CD4-positive, alpha-beta T cell (primary cell): Measurements from ENCODE around the gene NLRP7. TPM values are rescaled to one million over a fixed set of nuclear protein-coding genes. Genes with fewer than 3 reads are reported as not detected.
A peak's percentile ranks its signal among the peaks of the same experiment; 100 is the strongest.
"Not testable (repeated sequence)": the region's sequence is repeated elsewhere in the genome, so short reads cannot be mapped to it uniquely, and the experiment has no call there.

Experiments
- ATAC-seq: fragments of 200-7000 bp; cut with Tn5 transposase; one replicate; pipeline ENCODE4 v1.10.0; 2022; ENCODE audit warnings: mild to moderate bottlenecking; ENCODE audit not compliant: poor library complexity
- CTCF ChIA-PET: fragments of 350-600 bp; sonication (Branson Sonifier 250); formaldehyde crosslinking; loops from one replicate; lab custom pipeline; 2021; ENCODE audit warnings: antibody characterized with exemption, inconsistent platforms; lab: Charles Lee
- POLR2A ChIA-PET: fragments of 350-600 bp; sonication (Branson Sonifier 250); formaldehyde crosslinking; loops from one replicate; lab custom pipeline; 2021; ENCODE audit warnings: antibody characterized with exemption, inconsistent platforms; lab: Charles Lee
- DNase-seq, 14 experiments: peaks; one replicate each; pipeline ENCODE4 v3.0.0-alpha.2; 2013 to 2020; ENCODE audit warnings: mixed read lengths in 2 of 14
- H3K27ac ChIP-seq, 2 donors: one replicate each; pipeline versions ENCODE4 v1.5.1 to v1.7.0; 2013; ENCODE audit warnings: low read length in 2 of 2, low read depth in 1 of 2, mild to moderate bottlenecking in 1 of 2
- H3K27me3 ChIP-seq, 2 experiments: 1 replicate in 1 of 2; 2 replicates in 1 of 2; pipeline versions ENCODE4 v1.6.1 to v1.7.0; 2013; ENCODE audit warnings: low read length in 2 of 2, control low read depth in 1 of 2, mild to moderate bottlenecking in 1 of 2, moderate library complexity in 1 of 2; ENCODE audit not compliant: insufficient read depth in 2 of 2, control insufficient read depth in 1 of 2
- H3K36me3 ChIP-seq: one replicate; pipeline ENCODE4 v1.6.1; 2013; ENCODE audit warnings: low read length, control low read depth; ENCODE audit not compliant: insufficient read depth
- H3K4me1 ChIP-seq: one replicate; pipeline ENCODE4 v1.6.1; 2013; ENCODE audit warnings: low read length, control low read depth; ENCODE audit not compliant: insufficient read depth
- H3K4me3 ChIP-seq: one replicate; pipeline ENCODE4 v1.5.1; 2013; ENCODE audit warnings: mild to moderate bottlenecking, low read length, moderate library complexity
- H3K9me3 ChIP-seq, 2 experiments: 1 replicate in 1 of 2; 2 replicates in 1 of 2; pipeline versions ENCODE4 v1.6.1 to v1.7.0; 2013; ENCODE audit warnings: low read length in 2 of 2, mild to moderate bottlenecking in 2 of 2, control low read depth in 1 of 2, moderate library complexity in 1 of 2; ENCODE audit not compliant: control insufficient read depth in 1 of 2, insufficient read depth in 1 of 2
- H3K27ac Mint-ChIP-seq: one replicate; pipeline ENCODE4 v1.8.0; 2020; ENCODE audit warnings: mixed read lengths
- H3K27me3 Mint-ChIP-seq: one replicate; pipeline ENCODE4 v1.8.0; 2021; ENCODE audit warnings: mixed read lengths
- H3K36me3 Mint-ChIP-seq: one replicate; pipeline ENCODE4 v1.8.0; 2021; ENCODE audit warnings: low read depth, mixed read lengths
- H3K4me1 Mint-ChIP-seq: one replicate; pipeline ENCODE4 v1.8.0; 2021; ENCODE audit warnings: low read depth, mixed read lengths
- H3K4me3 Mint-ChIP-seq: one replicate; pipeline ENCODE4 v1.8.0; 2020; ENCODE audit warnings: mild to moderate bottlenecking, mixed read lengths
- H3K9me3 Mint-ChIP-seq: one replicate; pipeline ENCODE4 v1.8.0; 2020; ENCODE audit warnings: mixed read lengths
- CTCF ChIP-seq: fragments of 200-600 bp; IDR thresholded peaks from one replicate; pipeline ENCODE4 v1.8.0; 2022; ENCODE audit warnings: antibody characterized with exemption, mild to moderate bottlenecking
- intact Hi-C, 2 experiments: fragments of 100-400 bp; cut with DNase I in 1 of 2; cut with micrococcal nuclease in 1 of 2; formaldehyde crosslinking; loops; one replicate each; pipeline versions ENCODE4 v1.15.1 to v1.9.0; 2023 to 2025; cut with DNase I, micrococcal nuclease
- total RNA-seq, 174 experiments: library from RNA in 2 of 174; stranded (reverse) in 2 of 174; gene quantifications; one replicate each; pipeline ENCODE4 v1.2.3 and lab custom pipeline; 2021 to 2026

NLRP7 gene
- total RNA-seq, 2 experiments from 2014 or later = not detected

GRCh38 chr19:54905803-54906511 is 41.4 kb downstream of the NLRP7 start, which contains the start of gene NCR1:
TSS of gene NCR1 (plus strand) at chr19:54906148. CDS start at chr19:54906188, 40 bp downstream.
- Histone ChIP-seq H3K27me3 (peaks cover 5 to 10% of the 10 kb centered on the region in 2 experiments), H3K4me3 (no peak within 1 kb of the TSS), H3K4me1 (no peaks in the 10 kb centered on the region), H3K36me3 (no peaks in the 10 kb centered on the region), H3K27ac (peak within 1 kb of the TSS in 1 of 2 donors; percentile 29), H3K9me3 (peaks cover 0 to 13% of the 10 kb centered on the region in 2 experiments)
- no peaks in the 10 kb centered on the region for H3K4me1 Mint-ChIP-seq
- no peak for ATAC-seq
- no peaks in the 10 kb centered on the region for H3K36me3 Mint-ChIP-seq
- POLR2A ChIA-PET = no interaction called here
- H3K27ac Mint-ChIP-seq = no peak within 1 kb of the TSS
- CTCF ChIA-PET = no interaction called here
- no peak within 1 kb of the TSS for H3K4me3 Mint-ChIP-seq
- peaks cover 8% of the 10 kb centered on the region for H3K27me3 Mint-ChIP-seq
- no peaks in the 10 kb centered on the region for H3K9me3 Mint-ChIP-seq
- intact Hi-C loops = no loop called here
- no peak for TF ChIP-seq CTCF
- peak in 4 of 14 experiments; percentile 3 to 43 (median 30) for DNase-seq

- no peaks in the 10 kb centered on the region for H3K4me1 ChIP-seq
These were observed 41.9 kb downstream of the NLRP7 start for GRCh38 chr19:54905421-54905802.

DNA sequence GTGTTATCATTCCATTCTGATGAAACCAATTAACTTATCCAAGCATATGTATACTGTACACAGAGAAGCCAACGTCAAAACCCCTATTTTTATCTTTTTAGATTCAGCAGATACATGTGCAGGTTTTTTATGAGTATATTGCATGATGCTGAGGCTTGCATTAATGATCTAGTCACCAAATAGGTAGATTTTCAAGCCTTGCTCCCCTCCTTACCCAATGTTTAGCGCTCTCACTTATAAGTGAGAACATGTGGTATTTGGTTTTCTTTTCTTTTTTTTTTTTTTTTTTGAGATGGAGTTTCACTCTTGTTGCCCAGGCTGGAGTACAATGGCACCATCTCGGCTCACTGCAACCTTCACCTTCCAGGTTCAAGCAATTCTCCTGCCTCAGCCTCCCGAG is 43.1 kb downstream of the NLRP7 start:
- DNase-seq, H3K9me3 ChIP-seq, H3K27ac ChIP-seq, POLR2A ChIA-PET, H3K4me1 Mint-ChIP-seq, H3K36me3 ChIP-seq, H3K4me3 ChIP-seq, ATAC-seq, H3K4me1 ChIP-seq, H3K36me3 Mint-ChIP-seq, H3K9me3 Mint-ChIP-seq, H3K27ac Mint-ChIP-seq, H3K27me3 ChIP-seq, intact Hi-C loops, H3K4me3 Mint-ChIP-seq: not testable (repeated sequence)
- peaks cover 18% of the 10 kb centered on the region for H3K27me3 Mint-ChIP-seq
- CTCF ChIA-PET = interaction anchor here (0.6 kb wide), 1 partner anchor 997 kb away, joined by 6 read pairs; no protein-coding TSS in a partner anchor

More at GRCh38 chr19:54905421-54905802, 41.9 kb downstream of the NLRP7 start:
- DNase-seq = no peak
- TF ChIP-seq CTCF = no peak
- no peaks in the 10 kb centered on the region for H3K4me1 Mint-ChIP-seq
- Histone ChIP-seq H3K27ac (no peak overlapping the region), H3K9me3 (peaks cover 0 to 13% of the 10 kb centered on the region in 2 experiments), H3K27me3 (peaks cover 5 to 10% of the 10 kb centered on the region in 2 experiments), H3K36me3 (no peaks in the 10 kb centered on the region), H3K4me3 (no peak overlapping the region)
- intact Hi-C loops = no loop called here
- ATAC-seq = no peak
- no peaks in the 10 kb centered on the region for H3K36me3 Mint-ChIP-seq
- ChIA-PET CTCF (no interaction called here), POLR2A (no interaction called here)
- no peak overlapping the region for H3K4me3 Mint-ChIP-seq
- H3K27me3 Mint-ChIP-seq = peaks cover 8% of the 10 kb centered on the region
- no peaks in the 10 kb centered on the region for H3K9me3 Mint-ChIP-seq
- no peak overlapping the region for H3K27ac Mint-ChIP-seq
